ENCODE data around the gene MS4A18.

DNA sequence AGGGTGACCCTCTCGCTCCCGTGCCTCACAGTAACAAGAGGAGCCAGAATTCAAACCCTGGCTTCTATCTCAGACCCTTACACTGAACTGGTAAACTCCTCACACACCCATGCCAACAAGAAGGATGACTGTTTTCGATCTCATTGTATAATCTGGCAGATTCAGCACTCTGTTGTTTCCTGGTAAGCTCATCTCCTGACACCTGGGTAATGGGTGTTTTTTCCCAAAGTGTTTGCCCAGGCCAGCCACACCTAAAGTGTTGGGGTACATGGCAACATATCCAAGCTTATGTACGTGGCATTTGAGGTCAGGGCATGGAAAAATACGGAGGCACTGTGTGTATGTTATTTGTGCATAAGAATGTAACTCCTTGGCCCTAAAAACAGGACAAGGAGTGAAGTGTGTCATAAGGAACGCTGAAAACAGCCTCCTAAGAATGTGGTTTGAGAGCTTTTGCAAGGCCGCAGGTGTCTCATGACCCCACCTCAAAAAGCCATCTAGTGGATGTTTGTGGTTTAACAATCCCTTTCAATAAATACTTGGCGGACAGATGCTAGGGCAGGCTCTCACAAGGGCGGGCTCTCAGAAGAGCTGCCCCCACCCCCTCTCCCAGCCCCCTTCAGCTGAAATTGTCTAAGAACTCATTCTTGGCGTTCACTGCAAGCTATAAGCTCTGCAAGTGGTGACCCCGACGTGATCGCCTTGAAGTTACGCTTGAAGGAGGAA, 31.9 kb downstream of the MS4A18 start, which contains the start of gene MS4A15:
- peak; percentile 34 to 43 for TF ChIP-seq CTCF (conservative IDR thresholded peaks at IDR 0.05 in 1 of 2, IDR thresholded peaks at IDR 0.05 in 1 of 2; ENCODE audit: extremely low read depth in 1 of 2, insufficient read depth in 1 of 2, low read depth in 1 of 2, low read length in 2 of 2)
- no peak for TF ChIP-seq EZH2 (IDR thresholded peaks at IDR 0.05; ENCODE audit: borderline replicate concordance, low read length)

Measured in mammary epithelial cell (primary cell).